Measurements from ENCODE around the gene ZNG1A.
"Not testable (repeated sequence)": the region's sequence is repeated elsewhere in the genome, so short reads cannot be mapped to it uniquely, and the experiment has no call there.

- TF ChIP-seq, protein P1, sequence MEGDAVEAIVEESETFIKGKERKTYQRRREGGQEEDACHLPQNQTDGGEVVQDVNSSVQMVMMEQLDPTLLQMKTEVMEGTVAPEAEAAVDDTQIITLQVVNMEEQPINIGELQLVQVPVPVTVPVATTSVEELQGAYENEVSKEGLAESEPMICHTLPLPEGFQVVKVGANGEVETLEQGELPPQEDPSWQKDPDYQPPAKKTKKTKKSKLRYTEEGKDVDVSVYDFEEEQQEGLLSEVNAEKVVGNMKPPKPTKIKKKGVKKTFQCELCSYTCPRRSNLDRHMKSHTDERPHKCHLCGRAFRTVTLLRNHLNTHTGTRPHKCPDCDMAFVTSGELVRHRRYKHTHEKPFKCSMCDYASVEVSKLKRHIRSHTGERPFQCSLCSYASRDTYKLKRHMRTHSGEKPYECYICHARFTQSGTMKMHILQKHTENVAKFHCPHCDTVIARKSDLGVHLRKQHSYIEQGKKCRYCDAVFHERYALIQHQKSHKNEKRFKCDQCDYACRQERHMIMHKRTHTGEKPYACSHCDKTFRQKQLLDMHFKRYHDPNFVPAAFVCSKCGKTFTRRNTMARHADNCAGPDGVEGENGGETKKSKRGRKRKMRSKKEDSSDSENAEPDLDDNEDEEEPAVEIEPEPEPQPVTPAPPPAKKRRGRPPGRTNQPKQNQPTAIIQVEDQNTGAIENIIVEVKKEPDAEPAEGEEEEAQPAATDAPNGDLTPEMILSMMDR (IDR thresholded peaks at IDR 0.05) = not testable (repeated sequence)
- not testable (repeated sequence) for TF ChIP-seq POLR2A (IDR thresholded peaks at IDR 0.05)
Observed at GRCh38 chr9:73900-74525, 104.8 kb downstream of the ZNG1A start.

Data from Peyer's patch (tissue), 4 donors.